IPS DF 19.7 (cell line): Measurements from ENCODE around the gene ASIC1.

Experiments
- DNase-seq: peaks from one replicate; pipeline ENCODE4 v3.0.0-alpha.2; 2013; ENCODE audit warnings: low read depth, low spot score

Gene ASIC1

GRCh38 chr12:50107416-50108268, 50.2 kb downstream of the ASIC1 start:
- no peak for DNase-seq

- no peak for DNase-seq
These were observed 51.9 kb downstream of the ASIC1 start for GRCh38 chr12:50109319-50109718.

GRCh38 chr12:50110127-50110761, 52.8 kb downstream of the ASIC1 start:
- no peak for DNase-seq

- no peak for DNase-seq
These were observed 53.5 kb downstream of the ASIC1 start for GRCh38 chr12:50110762-50111351.

GRCh38 chr12:50111395-50111692, 53.9 kb downstream of the ASIC1 start:
- no peak for DNase-seq

GRCh38 chr12:50111693-50112455, 54.5 kb downstream of the ASIC1 start, which contains the start of gene COX14:
TSS of gene COX14 (plus strand) at chr12:50112236. CDS start at chr12:50120044, 7,808 bp downstream.
- peak; percentile 98 for DNase-seq

GRCh38 chr12:50112456-50113218, 55.2 kb downstream of the ASIC1 start:
- no peak for DNase-seq

- no peak for DNase-seq
These were observed 59.7 kb downstream of the ASIC1 start for GRCh38 chr12:50117057-50117622.

- DNase-seq = no peak
These were observed 62.0 kb downstream of the ASIC1 start for GRCh38 chr12:50119387-50119786.

GRCh38 chr12:50120521-50120920, 63.1 kb downstream of the ASIC1 start:
- no peak for DNase-seq

GRCh38 chr12:50120953-50121352, 63.6 kb downstream of the ASIC1 start:
- DNase-seq = no peak

GRCh38 chr12:50121641-50122040, 64.2 kb downstream of the ASIC1 start:
- no peak for DNase-seq

- no peak for DNase-seq
These were observed 65.8 kb downstream of the ASIC1 start for GRCh38 chr12:50123203-50123602.

- no peak for DNase-seq
These were observed 70.2 kb downstream of the ASIC1 start for GRCh38 chr12:50127546-50127945.

GRCh38 chr12:50129290-50129689, 71.9 kb downstream of the ASIC1 start:
- no peak for DNase-seq

GRCh38 chr12:50132505-50133135, 75.2 kb downstream of the ASIC1 start:
- no peak for DNase-seq
